HG03575 (cell line): ENCODE results near the gene RAB11FIP2.
"Not testable (repeated sequence)": the region's sequence is repeated elsewhere in the genome, so short reads cannot be mapped to it uniquely, and the experiment has no call there.

Experiments
- ATAC-seq: cut with Tn5 transposase; IDR thresholded peaks from one replicate; pipeline ENCODE4 v1.9.1; 2021; ENCODE audit not compliant: unreplicated experiment, insufficient number of reproducible peaks, low FRiP score; ENCODE audit errors: extremely low read depth

Gene RAB11FIP2, protein sequence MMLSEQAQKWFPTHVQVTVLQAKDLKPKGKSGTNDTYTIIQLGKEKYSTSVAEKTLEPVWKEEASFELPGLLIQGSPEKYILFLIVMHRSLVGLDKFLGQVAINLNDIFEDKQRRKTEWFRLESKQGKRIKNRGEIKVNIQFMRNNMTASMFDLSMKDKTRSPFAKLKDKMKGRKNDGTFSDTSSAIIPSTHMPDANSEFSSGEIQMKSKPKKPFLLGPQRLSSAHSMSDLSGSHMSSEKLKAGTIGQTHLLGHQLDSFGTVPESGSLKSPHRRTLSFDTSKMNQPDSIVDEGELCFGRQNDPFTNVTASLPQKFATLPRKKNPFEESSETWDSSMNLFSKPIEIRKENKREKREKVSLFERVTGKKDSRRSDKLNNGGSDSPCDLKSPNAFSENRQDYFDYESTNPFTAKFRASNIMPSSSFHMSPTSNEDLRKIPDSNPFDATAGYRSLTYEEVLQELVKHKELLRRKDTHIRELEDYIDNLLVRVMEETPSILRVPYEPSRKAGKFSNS

DNA sequence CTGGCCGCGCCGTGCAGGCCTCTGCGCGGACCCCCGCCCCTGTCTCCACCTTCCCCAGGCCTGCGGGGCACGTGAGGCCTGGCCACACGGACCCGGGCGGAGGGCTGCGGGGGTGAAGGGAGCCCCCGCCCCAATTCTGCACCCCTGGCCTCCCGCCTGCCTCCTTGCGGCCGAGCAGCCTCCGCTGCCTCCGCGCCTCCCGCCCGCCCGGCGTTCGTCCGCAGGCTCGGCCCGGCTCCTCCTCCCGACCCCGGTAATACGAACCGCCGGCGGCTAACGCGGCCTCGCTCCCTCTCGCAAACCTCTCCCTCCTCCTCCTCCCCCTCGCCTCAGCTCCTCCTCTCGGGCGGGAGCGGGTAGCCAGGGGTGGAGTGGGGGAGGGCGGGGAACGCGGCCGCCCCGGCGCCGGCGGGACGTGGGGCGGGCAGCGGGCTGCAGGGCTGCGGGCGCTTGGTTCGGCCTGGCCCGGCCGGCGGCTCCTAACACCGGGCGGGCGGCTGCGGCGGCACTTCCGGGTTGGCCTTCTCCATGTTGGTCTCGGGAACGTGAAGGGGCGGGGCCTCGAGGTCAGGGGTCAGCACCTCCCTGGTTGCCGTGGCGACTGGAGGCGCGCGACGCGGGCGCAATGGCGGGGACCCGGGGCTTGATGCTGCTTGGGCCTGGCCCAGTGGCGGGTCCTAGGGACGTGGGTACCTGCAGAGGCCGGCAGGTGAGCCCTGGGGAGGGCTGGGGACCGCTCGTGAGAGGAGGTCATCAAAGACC, at the start of gene RAB11FIP2:
TSS of gene RAB11FIP2 (minus strand) at position 547 of the 762 bp plus-strand sequence. CDS start 778 bp downstream, outside the sequence.
- ATAC-seq: peak; percentile 82

DNA sequence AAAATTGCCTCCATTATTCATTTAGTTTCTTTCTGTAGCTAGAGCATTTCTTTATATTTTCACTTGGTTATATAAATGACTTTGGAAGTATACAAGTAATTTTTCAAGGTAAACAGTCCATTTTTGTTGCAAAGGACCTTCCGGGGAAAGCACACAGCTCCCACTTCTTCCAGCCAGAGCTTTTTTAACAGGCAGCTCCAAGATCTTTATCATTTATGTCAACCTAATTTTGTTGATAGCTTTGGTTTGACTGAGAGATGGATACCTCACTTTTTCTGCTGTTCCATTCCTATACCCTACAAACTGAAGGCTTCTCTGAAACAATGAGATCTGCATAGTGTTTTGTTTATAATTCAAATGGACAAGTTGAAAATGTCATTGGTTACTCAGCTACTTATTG, 49.3 kb upstream of the RAB11FIP2 start:
- ATAC-seq: no peak

DNA sequence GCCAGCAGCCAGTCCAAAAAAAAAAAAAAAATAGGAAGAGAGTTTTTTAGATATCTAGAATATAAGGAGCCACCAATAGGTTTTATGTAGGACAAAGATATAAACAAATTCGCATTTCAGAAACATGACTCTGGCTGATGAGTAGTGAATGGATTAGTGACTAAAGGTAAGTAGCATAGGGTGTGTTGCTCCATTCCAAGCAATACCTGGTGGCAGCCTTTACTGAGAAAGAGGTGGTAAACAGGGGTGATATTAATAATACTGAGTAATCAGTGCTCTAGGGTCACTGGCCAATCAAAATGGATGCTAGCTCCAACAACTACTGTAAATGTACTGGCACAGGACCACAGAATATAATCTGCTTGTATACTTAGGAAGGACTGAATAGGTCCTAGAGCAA, 45.5 kb upstream of the RAB11FIP2 start:
- ATAC-seq: no peak

DNA sequence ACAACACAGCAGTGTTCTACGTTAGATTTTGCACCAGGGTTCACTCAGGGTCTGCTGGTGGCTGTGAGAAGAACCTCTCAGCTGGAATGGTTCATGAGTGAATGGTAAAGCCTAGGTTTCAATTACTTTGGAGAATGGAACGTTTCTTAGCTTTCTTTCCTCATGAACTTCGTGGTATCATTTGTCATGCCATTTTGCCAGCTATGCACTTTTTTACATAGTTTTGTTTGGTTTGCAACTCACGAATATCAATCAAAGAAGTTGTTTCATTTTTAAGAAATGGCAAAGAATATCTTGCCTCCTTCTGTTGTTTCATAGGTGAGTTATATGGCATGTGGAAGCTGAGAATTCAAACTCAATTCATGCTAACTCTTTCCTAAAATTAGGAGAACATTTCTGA, 34.1 kb upstream of the RAB11FIP2 start:
- ATAC-seq: no peak

DNA sequence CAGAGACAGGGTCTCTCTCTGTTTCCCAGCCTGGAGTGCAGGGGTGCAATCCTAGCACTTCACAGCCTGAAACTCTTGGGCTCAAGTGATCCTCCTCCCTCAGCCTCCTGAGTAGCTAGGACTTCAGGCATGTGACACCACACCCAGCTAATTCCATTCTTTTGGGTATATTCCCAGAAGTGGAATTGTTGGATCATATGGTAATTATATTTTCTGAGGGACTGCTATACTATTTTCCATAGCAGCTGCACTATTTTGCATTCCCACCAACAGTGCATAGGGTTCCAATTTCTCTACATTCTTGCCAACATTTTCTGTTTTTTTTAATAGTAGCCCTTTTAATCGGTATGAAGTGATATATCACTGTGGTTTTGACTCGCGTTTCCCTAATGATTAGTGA, 30.0 kb upstream of the RAB11FIP2 start:
- no peak for ATAC-seq

DNA sequence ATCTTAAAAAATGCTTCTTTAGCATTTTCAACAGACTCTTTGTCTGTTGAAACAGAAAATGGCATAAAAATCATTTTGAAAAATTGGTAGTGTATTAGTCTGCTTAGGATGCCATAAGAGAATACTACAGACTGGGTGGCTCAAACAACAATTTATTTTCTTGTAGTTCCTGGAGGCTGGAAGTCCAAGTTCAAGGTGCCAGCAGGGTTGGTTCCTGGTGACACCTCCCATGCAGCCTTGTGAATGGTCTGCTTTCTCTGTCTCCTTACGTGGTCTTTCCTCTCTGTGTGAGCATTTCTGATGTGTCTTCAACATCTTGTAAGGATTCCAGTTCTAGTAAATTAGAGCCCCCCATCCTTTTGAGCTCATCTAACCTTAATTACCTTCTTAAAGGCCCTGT, 26.1 kb upstream of the RAB11FIP2 start:
- ATAC-seq: no peak

DNA sequence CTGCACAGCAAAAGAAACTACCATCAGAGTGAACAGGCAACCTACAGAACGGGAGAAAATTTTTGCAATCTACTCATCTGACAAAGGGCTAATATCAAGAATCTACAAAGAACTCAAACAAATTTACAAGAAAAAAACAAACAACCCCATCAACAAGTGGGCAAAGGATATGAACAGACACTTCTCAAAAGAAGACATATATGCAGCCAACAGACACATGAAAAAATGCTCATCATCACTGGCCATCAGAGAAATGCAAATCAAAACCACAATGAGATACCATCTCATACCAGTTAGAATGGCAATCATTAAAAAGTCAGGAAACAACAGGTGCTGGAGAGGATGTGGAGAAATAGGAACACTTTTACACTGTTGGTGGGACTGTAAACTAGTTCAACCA, 20.6 kb upstream of the RAB11FIP2 start:
- ATAC-seq: not testable (repeated sequence)

DNA sequence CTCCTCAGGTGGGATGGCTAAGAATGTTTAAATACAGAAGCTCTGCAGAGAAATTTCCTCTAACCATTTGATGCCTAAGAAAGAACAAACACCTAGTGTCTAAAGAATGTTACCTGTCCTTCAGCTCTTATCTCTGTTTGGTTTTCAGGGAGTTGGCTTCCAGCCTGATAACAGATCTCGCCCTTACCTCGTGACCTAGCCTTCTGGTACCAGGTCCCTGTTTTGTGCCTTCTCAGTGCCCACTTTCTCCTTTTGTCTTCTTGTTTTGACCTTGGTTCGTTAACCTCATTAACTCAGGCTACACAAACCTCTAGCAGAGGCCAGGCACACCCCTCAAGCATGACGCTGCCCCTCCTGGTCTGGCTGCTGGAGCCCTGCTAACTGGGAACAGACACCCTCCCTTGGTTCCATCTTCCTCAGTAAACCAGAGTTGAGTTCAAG, 16.1 kb upstream of the RAB11FIP2 start:
- no peak for ATAC-seq

DNA sequence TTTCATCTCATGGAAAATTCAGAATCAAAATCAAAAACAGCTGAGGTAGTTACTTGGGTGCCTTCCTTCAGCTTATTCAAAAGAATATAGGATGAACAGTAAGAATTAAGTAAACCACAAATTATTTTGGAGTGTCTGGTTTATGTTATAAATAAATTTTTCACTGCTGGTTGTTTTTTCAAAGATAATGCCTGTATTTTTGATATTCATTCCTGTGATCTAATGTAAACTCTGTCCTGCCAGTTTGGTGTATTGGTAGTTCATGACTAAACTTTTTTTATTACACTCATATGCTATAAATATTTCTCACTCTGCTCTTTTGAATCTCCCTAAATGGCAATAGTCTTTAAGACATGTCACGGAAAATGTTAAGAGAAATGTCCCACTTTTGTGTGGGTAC, 11.6 kb upstream of the RAB11FIP2 start:
- ATAC-seq: no peak

DNA sequence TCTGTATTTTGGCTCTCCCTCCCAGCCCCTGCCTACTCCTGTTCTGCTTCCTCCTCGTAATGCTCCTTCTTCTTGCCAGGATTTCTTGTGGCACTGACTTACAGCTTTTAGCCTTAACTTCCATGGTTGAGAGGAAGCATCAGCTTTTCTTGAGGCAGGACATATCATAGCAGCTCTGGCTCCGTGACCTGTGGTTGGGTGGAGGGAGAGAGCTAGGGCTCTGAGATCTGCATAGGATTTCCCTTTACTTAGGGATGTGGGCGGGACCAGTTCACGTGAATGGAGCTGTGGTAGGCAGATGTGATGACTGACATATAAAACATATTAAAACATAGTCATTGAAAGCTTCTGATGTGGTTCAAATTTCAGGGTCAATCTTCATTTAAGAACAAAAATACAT, 10.6 kb upstream of the RAB11FIP2 start:
- no peak for ATAC-seq

DNA sequence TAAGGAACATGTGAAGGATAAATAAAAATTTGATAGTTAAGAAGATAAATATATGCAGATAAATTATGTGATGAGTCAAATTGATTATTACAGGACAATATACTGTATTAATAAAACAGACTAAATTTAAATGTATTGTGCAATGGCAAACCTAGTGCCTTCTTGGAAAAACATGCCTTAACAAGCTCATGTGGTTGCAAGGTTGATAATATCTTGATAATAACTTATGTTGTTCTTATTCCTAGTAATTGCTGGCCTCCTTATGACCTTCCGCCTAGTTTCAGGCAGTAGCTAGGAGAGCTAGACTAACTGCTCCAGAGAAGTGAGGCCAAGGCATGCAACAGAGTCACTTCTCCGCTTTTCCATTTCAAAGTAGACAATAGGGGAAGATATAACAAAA, 7.6 kb upstream of the RAB11FIP2 start:
- no peak for ATAC-seq

DNA sequence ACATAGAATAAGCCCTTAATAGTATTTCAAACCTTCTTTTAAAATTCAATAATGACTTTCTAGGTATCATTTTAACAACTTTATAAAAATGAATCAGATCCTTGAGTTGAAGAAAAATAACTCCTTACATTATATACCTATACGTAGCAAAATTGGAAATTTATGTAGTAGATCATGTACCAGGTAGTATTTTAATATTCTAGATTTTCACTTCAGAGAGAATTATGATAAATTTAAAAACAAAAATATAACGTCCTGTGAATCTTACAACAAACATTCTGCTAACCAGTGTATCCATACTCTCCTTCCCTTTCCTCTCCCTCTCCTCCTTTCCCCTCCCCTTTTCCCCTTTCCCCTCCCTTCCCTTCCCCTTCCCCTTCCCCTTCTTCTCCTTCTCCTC, 6.1 kb upstream of the RAB11FIP2 start:
- no peak for ATAC-seq

DNA sequence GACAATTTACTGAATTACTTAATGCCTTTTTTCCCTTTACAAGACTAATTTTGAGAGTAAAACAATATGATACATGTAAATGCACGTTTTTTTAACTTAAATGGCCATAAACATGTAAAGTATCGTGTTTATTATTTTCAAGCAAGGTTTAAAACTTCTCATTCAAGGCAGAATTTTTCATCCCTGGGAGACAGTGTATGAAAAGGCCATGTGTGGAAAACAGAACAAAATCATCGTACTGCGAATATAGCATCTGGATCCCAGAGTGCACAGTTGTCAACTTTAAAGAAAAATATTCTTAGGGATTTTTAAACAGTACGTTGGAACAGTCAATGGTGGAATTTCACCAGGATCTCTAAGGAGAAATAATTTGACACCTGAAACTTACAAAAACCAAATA, 1.1 kb upstream of the RAB11FIP2 start:
- no peak for ATAC-seq

DNA sequence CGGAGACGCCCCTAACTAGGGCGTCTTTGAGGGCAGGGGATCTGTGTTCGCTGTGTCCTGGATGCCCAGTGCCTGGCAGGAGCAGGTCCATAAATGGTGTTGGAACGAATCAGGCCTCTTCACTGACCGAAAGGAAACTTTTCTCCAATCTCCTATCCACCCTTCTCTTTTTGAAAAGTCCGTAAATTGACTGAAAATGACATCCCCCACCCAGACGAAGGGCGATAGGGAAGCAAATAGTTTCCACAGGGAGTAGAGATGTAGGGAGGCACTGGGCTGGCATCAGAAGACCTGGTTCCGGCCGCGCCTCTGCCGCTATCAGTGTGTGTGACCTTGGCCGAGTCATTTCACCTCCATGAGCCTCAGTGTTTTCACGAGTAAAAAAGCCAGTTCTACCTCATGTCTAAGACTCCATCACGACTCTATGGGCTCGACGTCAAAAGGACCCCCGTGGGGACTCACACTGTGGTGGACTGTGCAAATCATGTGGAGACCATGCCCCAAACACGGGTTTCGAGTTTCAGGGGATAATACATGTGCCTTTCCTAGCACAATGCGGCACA, 497 bp upstream of the RAB11FIP2 start:
- no peak for ATAC-seq

DNA sequence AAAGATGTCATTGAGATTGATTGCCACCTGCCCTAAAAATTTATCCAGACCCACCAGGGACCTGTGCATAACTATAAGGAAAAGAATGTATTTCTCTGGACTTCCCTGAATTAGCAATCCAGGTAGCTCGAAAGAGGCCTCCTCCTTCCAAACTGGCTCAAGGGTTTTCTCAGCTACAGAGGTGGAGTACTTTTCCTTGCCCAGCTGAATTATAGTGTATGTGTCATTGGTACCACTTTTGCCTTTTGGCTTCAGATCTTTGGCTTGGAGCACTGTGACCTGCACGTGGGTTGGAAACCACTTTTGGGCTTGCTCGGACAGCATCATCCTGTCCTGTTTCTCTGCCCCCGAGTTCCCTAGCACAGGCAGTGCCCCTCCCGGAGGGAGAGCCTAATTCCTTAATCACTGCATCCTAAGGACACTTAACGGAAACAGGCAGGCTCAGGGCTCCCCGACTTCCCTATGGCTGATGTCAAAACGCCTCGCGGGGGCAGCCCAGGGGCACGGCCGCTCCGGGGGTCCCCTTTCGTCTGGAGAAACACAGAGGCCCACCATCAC, 825 bp downstream of the RAB11FIP2 start:
- ATAC-seq: peak; percentile 7

DNA sequence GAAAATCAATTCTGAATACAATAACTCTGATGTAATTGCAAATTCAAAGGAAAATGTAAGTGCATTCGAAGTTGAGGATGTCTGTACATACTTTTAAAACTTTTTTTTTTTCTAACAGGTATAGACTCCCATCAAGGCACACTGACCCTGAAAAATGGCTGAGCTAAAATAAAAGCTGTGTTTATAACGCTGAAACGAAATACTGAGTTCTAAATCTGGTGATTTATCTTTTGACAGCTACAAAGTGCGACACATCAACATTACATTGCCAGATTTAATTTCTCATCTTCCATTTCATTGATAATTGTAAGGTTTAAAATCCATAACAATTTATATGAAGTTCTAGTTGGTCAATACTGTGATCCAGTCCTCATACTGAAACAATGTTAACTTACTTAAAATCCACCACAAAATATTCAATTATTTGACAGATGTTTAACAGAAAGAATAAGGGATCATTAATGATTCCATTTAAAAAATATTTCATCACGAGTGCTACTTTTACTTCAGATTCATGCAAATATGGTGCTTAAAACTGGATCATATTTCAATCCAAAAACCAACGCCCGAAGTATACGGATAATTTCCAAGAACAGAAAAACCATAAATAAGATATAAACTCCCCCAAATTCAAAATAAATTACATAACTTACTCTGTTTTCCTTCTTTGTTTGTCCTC, 1.4 kb downstream of the RAB11FIP2 start:
- no peak for ATAC-seq

DNA sequence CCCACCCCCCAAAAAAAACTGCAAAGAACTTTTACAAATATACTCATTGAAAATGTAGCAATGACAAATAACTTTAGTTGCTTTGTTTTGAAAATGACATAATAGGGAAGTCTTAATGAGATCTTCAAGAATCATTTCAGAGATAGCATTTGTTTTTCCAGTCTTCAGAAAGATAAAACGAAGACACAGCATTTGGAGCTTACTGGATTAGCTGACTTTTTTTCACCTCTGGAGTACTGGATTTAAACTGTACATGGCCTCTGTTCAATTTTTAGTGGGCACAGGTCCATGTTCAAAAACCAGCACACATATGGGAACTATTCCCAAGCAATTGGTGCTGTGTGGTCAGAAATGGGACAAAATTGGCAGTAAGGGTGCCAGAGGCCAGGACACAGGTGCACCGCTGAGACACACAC, 3.9 kb downstream of the RAB11FIP2 start:
- no peak for ATAC-seq

DNA sequence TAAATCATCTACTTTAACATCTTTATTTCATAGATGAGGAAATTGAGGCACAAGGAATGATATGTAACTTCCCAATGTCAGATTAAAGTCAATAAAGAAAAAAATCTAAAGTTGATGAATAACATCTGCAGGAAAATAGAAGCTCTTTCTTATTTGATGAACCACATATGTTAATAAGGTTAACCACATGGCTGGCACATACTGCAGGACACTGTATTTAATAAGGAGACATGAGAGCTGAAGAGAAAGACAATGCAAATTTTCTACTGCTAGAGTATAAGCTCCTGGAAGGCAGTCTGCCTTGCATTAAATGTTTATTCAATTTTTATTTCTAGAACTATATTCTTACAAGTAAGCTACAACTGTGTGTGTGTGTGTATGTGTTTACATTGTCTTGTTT, 4.4 kb downstream of the RAB11FIP2 start:
- no peak for ATAC-seq

DNA sequence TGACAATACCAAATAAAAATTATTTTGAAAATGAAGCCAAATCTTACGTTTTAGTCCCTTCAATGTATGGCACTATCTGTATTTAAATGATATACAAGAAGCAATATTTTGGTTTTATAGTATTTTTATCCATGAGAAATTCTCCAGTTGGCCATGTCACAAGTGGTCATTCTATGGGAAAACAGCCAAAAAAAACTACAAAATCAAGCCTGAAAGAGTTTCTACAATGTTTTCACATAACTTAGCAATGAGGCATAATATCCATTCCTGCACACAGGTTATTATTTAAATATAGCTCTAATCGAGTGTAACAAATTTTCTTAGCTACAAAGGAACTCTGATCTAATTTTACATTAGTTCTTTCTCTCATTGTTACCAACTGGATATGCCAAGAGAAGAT, 5.4 kb downstream of the RAB11FIP2 start:
- no peak for ATAC-seq
